Islet of Langerhans (tissue), 1 donor: ENCODE results near the gene DCDC2B.

Experiments used
- FAIRE-seq: peaks from one replicate; lab custom pipeline; 2011; peaks lifted over from hg19 to GRCh38; lab: Jason Lieb, UNC

The DCDC2B gene

GRCh38 chr1:32263744-32264143 lies 54.9 kb downstream of the DCDC2B start:
- FAIRE-seq: no peak
